Measurements from ENCODE around the gene NR2C2.

NR2C2 gene

DNA sequence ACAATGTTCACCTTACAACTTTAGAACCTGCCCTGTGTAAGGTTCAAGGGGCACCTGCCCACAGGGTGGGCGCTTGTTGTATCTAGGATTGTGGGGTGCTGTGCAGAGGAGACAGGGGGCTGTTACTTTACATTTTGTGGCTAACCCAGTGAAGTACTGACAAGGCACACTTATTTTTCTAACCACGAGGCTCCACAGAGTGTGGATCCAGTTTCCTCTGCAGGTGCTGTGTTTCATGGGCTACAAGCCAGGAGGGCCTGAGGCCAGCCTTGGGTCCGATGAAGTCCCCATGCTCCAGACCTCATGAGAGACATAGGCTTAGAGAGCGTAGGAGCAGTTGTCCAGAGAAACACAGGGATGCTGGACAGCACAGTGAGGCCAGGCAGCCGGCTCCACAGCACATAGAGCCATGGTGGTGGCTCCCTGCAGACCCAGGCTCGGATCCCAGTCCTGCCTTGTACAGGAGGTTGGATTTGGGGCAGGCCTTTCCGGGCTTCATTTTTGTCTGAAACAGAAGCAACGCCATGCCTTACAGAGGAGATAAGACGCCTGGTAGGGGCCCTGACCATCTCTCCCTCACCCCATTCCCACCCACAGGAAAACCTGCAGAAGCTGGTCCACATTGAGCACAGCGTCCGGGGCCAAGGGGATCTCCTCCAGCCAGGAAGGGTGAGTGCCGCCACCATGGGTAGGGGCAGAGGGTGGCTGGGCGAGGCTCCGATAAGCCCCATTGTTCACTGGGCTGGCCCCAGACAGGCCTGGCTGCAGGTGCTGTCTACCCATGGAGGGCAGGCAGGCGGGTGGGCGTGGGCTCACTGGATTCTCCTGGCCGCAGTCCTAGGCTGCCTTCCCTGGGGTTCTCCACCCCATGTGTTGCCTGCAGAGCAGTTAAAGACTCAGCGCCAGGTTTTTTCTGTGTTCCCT, 40.1 kb upstream of the NR2C2 start:
- Histone ChIP-seq H3K9me3 (ENCODE audit: control insufficient read depth in 5 of 5, low read length in 5 of 5) (no peaks in the 10 kb centered on the region), H3K36me3 (ENCODE audit: control insufficient read depth in 5 of 5, insufficient read depth in 5 of 5, low read length in 5 of 5) (peaks cover 0 to 52% (median 42%) of the 10 kb centered on the region in 5 donors), H3K27me3 (ENCODE audit: control insufficient read depth in 5 of 5, insufficient read depth in 4 of 5, low read length in 5 of 5) (no peaks in the 10 kb centered on the region), H3K9ac (ENCODE audit: low read length in 5 of 5) (no peak overlapping the region), H3K27ac (ENCODE audit: low read depth, low read length) (no peak overlapping the region), H3K4me1 (ENCODE audit: control insufficient read depth in 5 of 5, insufficient read depth in 5 of 5, low read length in 5 of 5) (peaks cover 0 to 12% (median 3%) of the 10 kb centered on the region in 5 donors), H3K4me3 (ENCODE audit: low read depth in 1 of 5, low read length in 5 of 5) (no peak overlapping the region)

DNA sequence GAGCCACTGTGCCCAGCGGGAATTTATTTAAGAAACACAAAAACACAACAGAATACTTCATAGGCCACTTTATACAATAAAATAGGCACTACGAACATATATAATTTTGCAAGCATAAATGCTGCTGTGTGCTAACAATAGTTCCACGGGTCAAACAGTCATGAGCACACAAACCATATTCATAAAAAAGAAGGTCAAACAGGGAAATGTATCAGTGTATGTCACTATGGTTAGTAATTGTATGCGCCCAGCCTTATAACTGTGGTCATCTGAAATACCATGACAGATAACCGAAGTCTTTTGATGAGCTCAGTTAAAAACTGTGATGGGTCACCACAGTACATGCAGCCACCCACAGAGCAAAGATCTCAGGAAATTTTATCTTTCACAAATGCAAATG, 38.1 kb upstream of the NR2C2 start:
- Histone ChIP-seq H3K27me3 (ENCODE audit: control insufficient read depth in 5 of 5, insufficient read depth in 4 of 5, low read length in 5 of 5) (no peaks in the 10 kb centered on the region), H3K27ac (ENCODE audit: low read depth, low read length) (no peak overlapping the region), H3K4me3 (ENCODE audit: low read depth in 1 of 5, low read length in 5 of 5) (no peak overlapping the region), H3K9me3 (ENCODE audit: control insufficient read depth in 5 of 5, low read length in 5 of 5) (no peaks in the 10 kb centered on the region), H3K9ac (ENCODE audit: low read length in 5 of 5) (no peak overlapping the region), H3K4me1 (ENCODE audit: control insufficient read depth in 5 of 5, insufficient read depth in 5 of 5, low read length in 5 of 5) (peaks cover 0 to 6% (median 0%) of the 10 kb centered on the region in 5 donors), H3K36me3 (ENCODE audit: control insufficient read depth in 5 of 5, insufficient read depth in 5 of 5, low read length in 5 of 5) (peaks cover 0 to 61% (median 45%) of the 10 kb centered on the region in 5 donors)

DNA sequence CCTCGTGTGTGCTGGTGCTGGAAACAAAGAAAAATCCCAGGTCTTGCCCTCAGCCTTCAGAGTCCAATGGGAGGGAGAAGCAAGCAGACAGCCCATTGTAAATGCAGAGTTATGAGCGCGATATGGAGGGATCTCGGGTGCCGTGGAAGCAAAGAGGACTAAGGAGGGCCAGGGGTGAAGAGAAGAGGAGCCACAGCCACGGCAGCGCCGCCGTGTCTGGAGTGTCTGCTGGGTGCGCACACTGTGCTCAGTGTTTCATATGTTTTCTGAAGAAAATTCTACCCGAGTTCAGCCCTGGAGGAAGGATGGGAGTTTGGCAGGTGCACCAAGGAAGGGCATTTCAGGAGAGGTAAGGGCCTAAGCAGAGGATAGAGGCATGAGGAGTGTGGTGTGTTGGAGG, 35.7 kb upstream of the NR2C2 start:
- H3K9me3 ChIP-seq (ENCODE audit: control insufficient read depth in 5 of 5, low read length in 5 of 5), result no peaks in the 10 kb centered on the region
- H3K27me3 ChIP-seq (ENCODE audit: control insufficient read depth in 5 of 5, insufficient read depth in 4 of 5, low read length in 5 of 5), result peaks cover 0 to 4% (median 3%) of the 10 kb centered on the region in 5 donors
- H3K9ac ChIP-seq (ENCODE audit: low read length in 5 of 5), result no peak overlapping the region
- no peak overlapping the region for H3K4me3 ChIP-seq (ENCODE audit: low read depth in 1 of 5, low read length in 5 of 5)
- H3K36me3 ChIP-seq (ENCODE audit: control insufficient read depth in 5 of 5, insufficient read depth in 5 of 5, low read length in 5 of 5), result peaks cover 0 to 63% (median 54%) of the 10 kb centered on the region in 5 donors
- H3K4me1 ChIP-seq (ENCODE audit: control insufficient read depth in 5 of 5, insufficient read depth in 5 of 5, low read length in 5 of 5), result peaks cover 0 to 3% (median 0%) of the 10 kb centered on the region in 5 donors
- no peak overlapping the region for H3K27ac ChIP-seq (ENCODE audit: low read depth, low read length)

DNA sequence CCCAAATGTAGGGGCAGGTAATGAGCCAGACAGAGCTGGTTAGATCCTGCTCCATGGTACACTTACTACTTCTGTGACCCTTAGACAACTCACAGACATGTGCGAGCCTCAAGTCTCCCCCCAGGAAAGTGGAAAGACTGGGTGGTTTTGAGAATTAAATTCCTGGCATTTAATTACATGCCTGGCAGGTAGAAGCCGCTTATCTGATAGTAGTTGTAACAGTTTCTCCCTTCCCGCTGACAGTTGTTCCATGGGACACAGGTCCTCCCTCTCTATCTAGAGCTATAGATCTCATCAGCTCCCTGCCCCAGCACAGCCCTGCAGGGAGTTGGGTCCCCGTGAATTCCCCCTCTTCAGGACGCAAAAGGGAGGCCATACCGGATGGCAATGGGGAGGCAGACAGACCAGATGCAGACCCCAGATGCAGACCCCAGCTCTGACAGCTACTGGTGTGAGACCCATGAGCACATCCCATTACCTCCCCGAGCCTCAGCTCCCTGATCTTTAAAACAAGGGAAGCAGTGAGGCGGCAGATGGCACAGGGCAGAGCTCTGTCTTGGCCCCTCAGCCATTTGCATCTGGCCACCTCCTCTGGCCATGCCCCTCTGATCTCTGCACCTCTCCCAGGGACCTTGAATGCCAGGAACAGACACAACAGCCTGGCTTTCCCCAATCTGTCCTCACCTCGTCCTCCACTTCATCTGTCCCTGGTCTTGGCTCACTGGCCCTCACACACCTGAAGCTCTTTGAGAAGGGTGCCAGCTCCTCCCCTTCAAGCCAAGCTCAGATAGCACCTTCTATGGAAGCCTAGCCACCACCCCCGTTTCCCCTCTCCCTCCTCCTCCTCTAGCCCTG, 34.1 kb upstream of the NR2C2 start:
- no peaks in the 10 kb centered on the region for H3K9me3 ChIP-seq (ENCODE audit: control insufficient read depth in 5 of 5, low read length in 5 of 5)
- H3K4me3 ChIP-seq (ENCODE audit: low read depth in 1 of 5, low read length in 5 of 5), result no peak overlapping the region
- no peak overlapping the region for H3K9ac ChIP-seq (ENCODE audit: low read length in 5 of 5)
- H3K4me1 ChIP-seq (ENCODE audit: control insufficient read depth in 5 of 5, insufficient read depth in 5 of 5, low read length in 5 of 5), result peaks cover 0 to 3% (median 0%) of the 10 kb centered on the region in 5 donors
- no peak overlapping the region for H3K27ac ChIP-seq (ENCODE audit: low read depth, low read length)
- peaks cover 0 to 4% (median 3%) of the 10 kb centered on the region in 5 donors for H3K27me3 ChIP-seq (ENCODE audit: control insufficient read depth in 5 of 5, insufficient read depth in 4 of 5, low read length in 5 of 5)
- H3K36me3 ChIP-seq (ENCODE audit: control insufficient read depth in 5 of 5, insufficient read depth in 5 of 5, low read length in 5 of 5), result peaks cover 0 to 68% (median 59%) of the 10 kb centered on the region in 5 donors

DNA sequence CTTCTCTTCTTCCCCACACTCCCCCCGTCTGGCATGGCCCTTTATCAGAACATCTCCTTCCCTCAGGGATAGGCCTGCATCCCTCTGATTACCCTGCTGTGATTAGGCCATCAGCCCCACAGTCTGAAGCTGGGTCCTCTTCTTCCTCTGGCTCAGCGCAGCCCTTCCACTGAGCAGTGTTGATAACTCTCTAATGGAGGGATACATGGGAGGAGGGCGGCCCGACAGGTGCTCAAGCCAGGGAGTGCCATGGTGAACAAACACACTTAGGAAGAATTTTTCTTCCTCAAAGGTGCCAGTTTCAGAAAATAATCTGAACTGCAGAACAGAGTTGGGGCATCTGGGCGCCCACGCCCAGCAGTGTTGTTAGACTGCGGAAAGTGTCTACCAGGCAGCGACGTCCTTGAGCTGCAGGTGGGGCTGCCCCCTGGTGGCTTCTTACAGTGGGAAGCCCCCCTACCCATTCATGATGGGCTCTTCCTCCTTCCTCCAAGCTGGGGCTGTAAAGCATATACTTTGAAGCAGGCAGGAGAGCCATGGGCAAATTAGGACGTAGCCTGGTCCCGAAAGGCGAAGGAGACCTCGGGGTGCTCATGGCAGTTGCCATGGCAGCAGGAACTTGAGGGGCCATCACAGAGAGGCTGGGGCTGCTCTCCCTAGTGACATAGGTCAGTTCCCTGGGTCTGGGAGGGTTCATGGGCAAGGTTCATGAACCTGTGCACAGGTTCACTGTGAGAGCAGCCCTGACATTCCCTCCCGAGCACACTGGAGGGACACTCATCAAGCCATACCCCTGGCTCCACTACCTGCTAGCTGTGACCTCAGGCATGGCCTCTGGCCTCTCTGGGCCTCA, 33.2 kb upstream of the NR2C2 start:
- peaks cover 0 to 4% (median 3%) of the 10 kb centered on the region in 5 donors for H3K27me3 ChIP-seq (ENCODE audit: control insufficient read depth in 5 of 5, insufficient read depth in 4 of 5, low read length in 5 of 5)
- H3K4me3 ChIP-seq (ENCODE audit: low read depth in 1 of 5, low read length in 5 of 5), result no peak overlapping the region
- H3K36me3 ChIP-seq (ENCODE audit: control insufficient read depth in 5 of 5, insufficient read depth in 5 of 5, low read length in 5 of 5), result peaks cover 0 to 72% (median 63%) of the 10 kb centered on the region in 5 donors
- H3K27ac ChIP-seq (ENCODE audit: low read depth, low read length), result no peak overlapping the region
- peaks cover 0 to 3% (median 0%) of the 10 kb centered on the region in 5 donors for H3K4me1 ChIP-seq (ENCODE audit: control insufficient read depth in 5 of 5, insufficient read depth in 5 of 5, low read length in 5 of 5)
- H3K9ac ChIP-seq (ENCODE audit: low read length in 5 of 5), result no peak overlapping the region
- no peaks in the 10 kb centered on the region for H3K9me3 ChIP-seq (ENCODE audit: control insufficient read depth in 5 of 5, low read length in 5 of 5)

DNA sequence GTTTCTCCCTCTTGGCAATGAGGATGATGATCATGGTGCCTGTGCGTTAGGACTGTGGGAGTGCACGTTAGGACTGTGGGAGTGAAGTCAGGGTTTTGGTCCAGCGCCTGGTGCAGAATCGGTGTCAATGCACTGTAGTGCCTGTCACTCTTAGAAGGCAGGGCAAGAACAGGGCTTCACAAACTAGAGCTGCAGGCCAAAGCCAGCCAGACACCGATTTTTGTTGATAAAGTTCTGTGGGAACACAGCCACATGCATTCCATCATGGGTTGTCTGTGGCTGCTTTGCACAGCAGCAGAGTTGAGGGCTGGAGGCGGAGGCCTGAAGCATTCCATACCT, 32.6 kb upstream of the NR2C2 start:
- Histone ChIP-seq H3K36me3 (ENCODE audit: control insufficient read depth in 5 of 5, insufficient read depth in 5 of 5, low read length in 5 of 5) (peaks cover 0 to 74% (median 63%) of the 10 kb centered on the region in 5 donors), H3K27ac (ENCODE audit: low read depth, low read length) (no peak overlapping the region), H3K9ac (ENCODE audit: low read length in 5 of 5) (no peak overlapping the region), H3K27me3 (ENCODE audit: control insufficient read depth in 5 of 5, insufficient read depth in 4 of 5, low read length in 5 of 5) (peaks cover 0 to 4% (median 3%) of the 10 kb centered on the region in 5 donors), H3K9me3 (ENCODE audit: control insufficient read depth in 5 of 5, low read length in 5 of 5) (no peaks in the 10 kb centered on the region), H3K4me3 (ENCODE audit: low read depth in 1 of 5, low read length in 5 of 5) (no peak overlapping the region), H3K4me1 (ENCODE audit: control insufficient read depth in 5 of 5, insufficient read depth in 5 of 5, low read length in 5 of 5) (peaks cover 0 to 3% (median 0%) of the 10 kb centered on the region in 5 donors)

DNA sequence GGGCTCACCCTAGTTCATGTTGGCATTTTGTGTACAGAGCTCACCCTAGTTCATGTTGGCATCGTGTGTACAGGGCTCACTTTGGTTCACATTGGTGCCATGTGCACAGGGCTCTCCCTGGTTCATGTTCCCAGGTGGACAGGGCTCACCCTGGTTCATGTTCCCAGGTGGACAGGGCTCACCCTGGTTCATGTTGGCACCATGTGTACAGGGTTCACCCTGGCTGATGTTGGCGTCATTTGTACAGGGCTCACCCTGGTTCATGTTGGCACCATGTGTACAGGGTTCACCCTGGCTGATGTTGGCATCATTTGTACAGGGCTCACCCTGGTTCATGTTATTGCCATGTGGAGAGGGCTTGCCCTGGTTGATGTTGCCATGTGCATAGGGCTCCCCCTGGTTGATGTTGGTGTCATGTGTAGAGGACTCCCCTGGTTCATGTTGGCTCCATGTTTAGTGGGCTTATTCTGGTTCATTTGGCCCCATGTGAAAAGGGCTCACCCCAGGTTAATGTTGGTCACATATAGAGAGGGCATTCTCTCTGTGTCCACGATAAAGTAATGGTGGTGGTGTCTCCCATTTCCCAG, 31.7 kb upstream of the NR2C2 start:
- Histone ChIP-seq H3K36me3 (ENCODE audit: control insufficient read depth in 5 of 5, insufficient read depth in 5 of 5, low read length in 5 of 5) (peaks cover 0 to 78% (median 65%) of the 10 kb centered on the region in 5 donors), H3K4me1 (ENCODE audit: control insufficient read depth in 5 of 5, insufficient read depth in 5 of 5, low read length in 5 of 5) (peaks cover 0 to 3% (median under 1%) of the 10 kb centered on the region in 5 donors), H3K27ac (ENCODE audit: low read depth, low read length) (no peak overlapping the region), H3K9me3 (ENCODE audit: control insufficient read depth in 5 of 5, low read length in 5 of 5) (no peaks in the 10 kb centered on the region), H3K27me3 (ENCODE audit: control insufficient read depth in 5 of 5, insufficient read depth in 4 of 5, low read length in 5 of 5) (peaks cover 0 to 4% (median 3%) of the 10 kb centered on the region in 5 donors), H3K4me3 (ENCODE audit: low read depth in 1 of 5, low read length in 5 of 5) (no peak overlapping the region), H3K9ac (ENCODE audit: low read length in 5 of 5) (no peak overlapping the region)

DNA sequence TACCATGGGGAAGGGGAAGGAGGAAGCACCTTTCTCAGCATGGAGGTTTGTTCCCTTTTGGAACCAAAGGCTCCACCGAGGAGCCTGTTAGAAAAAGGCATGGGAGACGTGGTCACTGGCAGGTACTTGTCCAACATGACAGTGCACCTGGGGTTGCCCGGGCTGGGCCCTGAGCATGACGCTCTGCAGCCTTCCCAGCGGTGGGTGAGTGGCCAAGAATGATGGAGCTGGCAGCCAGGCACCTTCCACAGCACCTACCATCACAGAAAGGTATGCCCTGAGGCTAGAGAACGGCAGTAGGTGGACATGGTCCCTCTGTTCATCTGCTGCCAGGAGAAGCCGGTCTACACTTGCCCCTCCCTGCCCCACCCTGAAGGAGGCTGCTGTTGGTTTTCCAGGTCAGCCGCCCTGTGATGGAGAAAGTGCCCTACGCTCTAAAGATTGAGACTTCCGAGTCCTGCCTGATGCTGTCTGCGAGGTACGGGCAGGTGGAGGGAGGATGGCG, 29.0 kb upstream of the NR2C2 start:
- H3K9ac ChIP-seq (ENCODE audit: low read length in 5 of 5), result no peak overlapping the region
- H3K9me3 ChIP-seq (ENCODE audit: control insufficient read depth in 5 of 5, low read length in 5 of 5), result no peaks in the 10 kb centered on the region
- H3K4me3 ChIP-seq (ENCODE audit: low read depth in 1 of 5, low read length in 5 of 5), result no peak overlapping the region
- peaks cover 2 to 9% (median 6%) of the 10 kb centered on the region in 5 donors for H3K4me1 ChIP-seq (ENCODE audit: control insufficient read depth in 5 of 5, insufficient read depth in 5 of 5, low read length in 5 of 5)
- H3K27me3 ChIP-seq (ENCODE audit: control insufficient read depth in 5 of 5, insufficient read depth in 4 of 5, low read length in 5 of 5), result peaks cover 0 to 4% (median 3%) of the 10 kb centered on the region in 5 donors
- H3K36me3 ChIP-seq (ENCODE audit: control insufficient read depth in 5 of 5, insufficient read depth in 5 of 5, low read length in 5 of 5), result peaks cover 0 to 74% (median 62%) of the 10 kb centered on the region in 5 donors
- H3K27ac ChIP-seq (ENCODE audit: low read depth, low read length), result no peak overlapping the region

DNA sequence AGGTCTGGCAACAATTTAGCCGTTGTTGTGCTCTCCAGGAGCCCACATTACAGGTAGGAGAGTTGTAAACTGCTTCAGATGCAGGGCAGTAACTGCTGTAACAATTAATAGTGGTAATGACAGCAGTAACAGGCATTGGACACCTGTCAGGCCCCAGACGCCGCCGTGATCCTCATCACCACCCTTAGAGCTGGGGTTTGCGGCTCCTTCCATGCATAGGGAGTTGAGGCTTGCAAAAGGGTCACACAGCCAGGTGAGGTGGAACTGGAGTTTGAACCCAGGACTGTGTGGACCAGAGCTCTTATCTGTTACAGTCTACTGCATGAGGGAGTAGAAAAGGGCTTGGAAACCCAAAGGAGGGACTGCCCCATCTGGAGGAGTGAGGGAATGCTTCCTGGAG, 26.8 kb upstream of the NR2C2 start:
- H3K4me3 ChIP-seq (ENCODE audit: low read depth in 1 of 5, low read length in 5 of 5), result no peak overlapping the region
- no peaks in the 10 kb centered on the region for H3K9me3 ChIP-seq (ENCODE audit: control insufficient read depth in 5 of 5, low read length in 5 of 5)
- no peaks in the 10 kb centered on the region for H3K27me3 ChIP-seq (ENCODE audit: control insufficient read depth in 5 of 5, insufficient read depth in 4 of 5, low read length in 5 of 5)
- no peak overlapping the region for H3K27ac ChIP-seq (ENCODE audit: low read depth, low read length)
- no peak overlapping the region for H3K9ac ChIP-seq (ENCODE audit: low read length in 5 of 5)
- peaks cover 0 to 9% (median 6%) of the 10 kb centered on the region in 5 donors for H3K4me1 ChIP-seq (ENCODE audit: control insufficient read depth in 5 of 5, insufficient read depth in 5 of 5, low read length in 5 of 5)
- H3K36me3 ChIP-seq (ENCODE audit: control insufficient read depth in 5 of 5, insufficient read depth in 5 of 5, low read length in 5 of 5), result peaks cover 0 to 69% (median 63%) of the 10 kb centered on the region in 5 donors
